Suprapubic skin (tissue), 4 donors: ENCODE data around the gene SPRED3. TPM values are rescaled to one million over a fixed set of nuclear protein-coding genes. Genes with fewer than 3 reads are reported as not detected.

Experiments used
- DNase-seq, 2 donors: peaks; one replicate each; pipeline ENCODE4 v3.0.0-alpha.2; 2019; ENCODE audit warnings: low spot score in 2 of 2
- H3K27ac ChIP-seq: fragments of 200-600 bp; sonication (generic); one replicate; pipeline ENCODE4 v1.5.1; 2019
- H3K27me3 ChIP-seq: fragments of 200-600 bp; sonication (generic); one replicate; pipeline ENCODE4 v1.5.1; 2019
- H3K36me3 ChIP-seq: fragments of 200-600 bp; sonication (generic); one replicate; pipeline ENCODE4 v1.5.1; 2019
- H3K4me1 ChIP-seq: fragments of 200-600 bp; sonication (generic); one replicate; pipeline ENCODE4 v1.5.1; 2019
- H3K4me3 ChIP-seq: fragments of 200-600 bp; sonication (generic); one replicate; pipeline ENCODE4 v1.5.1; 2019; ENCODE audit warnings: mild to moderate bottlenecking
- H3K9me3 ChIP-seq: fragments of 200-600 bp; sonication (generic); one replicate; pipeline ENCODE4 v1.5.1; 2019
- EP300 ChIP-seq: sonication (generic); formaldehyde crosslinking; IDR thresholded peaks from one replicate; pipeline ENCODE4 v1.6.1; 2017; ENCODE audit warnings: antibody characterized with exemption
- POLR2A ChIP-seq, 2 donors: fragments of 450-650 bp; IDR thresholded peaks; one replicate each; pipeline ENCODE4 v1.6.1; 2017; ENCODE audit warnings: antibody characterized with exemption in 2 of 2, mild to moderate bottlenecking in 2 of 2, moderate library complexity in 2 of 2
- POLR2AphosphoS5 ChIP-seq, 3 donors: sonication (generic); formaldehyde crosslinking; IDR thresholded peaks; one replicate each; pipeline ENCODE4 v1.6.1; 2017; ENCODE audit warnings: antibody characterized with exemption in 3 of 3
- WGBS: methylation state at CpG from one replicate; pipeline ENCODE4 v1.1.5; 2018; 5-methylcytosine and 5-hydroxymethylcytosine counted together
- total RNA-seq, 4 donors: library from RNA; depleted of rRNA; stranded (reverse); fragments of >200 nt; gene quantifications; one replicate each; pipeline ENCODE4 v1.1.0, GENCODE V29; 2016
- TF ChIP-seq, protein P1 (sequence below), 2 donors: fragments of 200-600 bp in 1 of 2; fragments of 450-650 bp in 1 of 2; sonication (generic) in 1 of 2; IDR thresholded peaks; one replicate each; pipeline ENCODE4 v1.5.1; 2016 to 2019; ENCODE audit warnings: antibody characterized with exemption in 2 of 2, mild to moderate bottlenecking in 1 of 2, moderate library complexity in 1 of 2

SPRED3 gene
- total RNA-seq, 4 donors from 2014 or later: 0.44 to 3.5 (median 1.2) TPM

DNA sequence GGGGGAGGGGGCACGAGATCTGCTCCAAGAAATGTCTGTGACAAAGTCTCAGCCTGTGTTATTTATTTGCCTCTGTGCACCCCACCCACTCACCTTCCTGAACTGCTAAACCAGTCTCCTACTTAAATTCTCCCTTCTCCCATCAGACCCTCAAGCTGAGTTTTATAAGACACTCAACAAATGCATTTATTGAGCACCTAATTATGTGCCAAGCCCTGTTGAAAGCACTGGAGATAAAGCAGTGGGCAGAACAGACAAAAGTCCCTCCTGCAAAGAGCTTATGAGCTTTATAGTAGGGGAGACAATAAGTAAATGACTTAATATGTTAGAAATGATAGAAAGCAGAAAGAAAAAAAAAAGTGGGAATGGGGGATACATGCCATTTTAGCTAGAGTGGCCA is 11.0 kb downstream of the SPRED3 start:
- Histone ChIP-seq H3K4me1 (peaks cover 37% of the 10 kb centered on the region), H3K4me3 (no peak overlapping the region), H3K9me3 (no peaks in the 10 kb centered on the region), H3K27me3 (peaks cover 36% of the 10 kb centered on the region), H3K27ac (no peak overlapping the region), H3K36me3 (no peaks in the 10 kb centered on the region)
- TF ChIP-seq POLR2A (IDR thresholded peaks at IDR 0.05) (no peak), POLR2AphosphoS5 (IDR thresholded peaks at IDR 0.05) (no peak), EP300 (no peak)
- TF ChIP-seq, protein P1, sequence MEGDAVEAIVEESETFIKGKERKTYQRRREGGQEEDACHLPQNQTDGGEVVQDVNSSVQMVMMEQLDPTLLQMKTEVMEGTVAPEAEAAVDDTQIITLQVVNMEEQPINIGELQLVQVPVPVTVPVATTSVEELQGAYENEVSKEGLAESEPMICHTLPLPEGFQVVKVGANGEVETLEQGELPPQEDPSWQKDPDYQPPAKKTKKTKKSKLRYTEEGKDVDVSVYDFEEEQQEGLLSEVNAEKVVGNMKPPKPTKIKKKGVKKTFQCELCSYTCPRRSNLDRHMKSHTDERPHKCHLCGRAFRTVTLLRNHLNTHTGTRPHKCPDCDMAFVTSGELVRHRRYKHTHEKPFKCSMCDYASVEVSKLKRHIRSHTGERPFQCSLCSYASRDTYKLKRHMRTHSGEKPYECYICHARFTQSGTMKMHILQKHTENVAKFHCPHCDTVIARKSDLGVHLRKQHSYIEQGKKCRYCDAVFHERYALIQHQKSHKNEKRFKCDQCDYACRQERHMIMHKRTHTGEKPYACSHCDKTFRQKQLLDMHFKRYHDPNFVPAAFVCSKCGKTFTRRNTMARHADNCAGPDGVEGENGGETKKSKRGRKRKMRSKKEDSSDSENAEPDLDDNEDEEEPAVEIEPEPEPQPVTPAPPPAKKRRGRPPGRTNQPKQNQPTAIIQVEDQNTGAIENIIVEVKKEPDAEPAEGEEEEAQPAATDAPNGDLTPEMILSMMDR (IDR thresholded peaks at IDR 0.05): no peak
- WGBS: 56% methylated on average over 1 of the region's 1 CpG
- no peak for DNase-seq

DNA sequence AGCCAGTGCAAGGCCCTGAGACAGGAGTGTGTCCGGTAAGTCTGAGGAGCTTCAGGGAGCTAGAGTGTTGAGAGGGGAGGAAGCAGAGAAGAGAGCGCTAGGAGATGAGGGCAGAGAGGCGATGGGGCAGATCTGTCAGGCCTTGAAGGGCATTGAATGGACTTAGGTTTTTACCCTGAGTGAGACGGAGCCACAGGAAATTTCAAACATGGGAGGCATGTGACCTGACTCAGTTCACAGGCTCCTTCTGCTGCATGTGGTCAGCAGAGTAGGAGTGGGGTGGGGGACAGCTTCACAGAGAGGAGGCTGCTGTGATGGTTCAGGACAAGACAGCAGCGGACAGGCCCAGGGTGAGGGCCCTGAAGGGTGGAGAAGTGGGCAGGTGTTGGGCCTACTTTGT is 11.9 kb downstream of the SPRED3 start:
- no peak overlapping the region for H3K4me3 ChIP-seq
- TF ChIP-seq, protein P1 (IDR thresholded peaks at IDR 0.05): no peak
- TF ChIP-seq POLR2A (IDR thresholded peaks at IDR 0.05): no peak
- TF ChIP-seq EP300: no peak
- no peak for TF ChIP-seq POLR2AphosphoS5 (IDR thresholded peaks at IDR 0.05)
- peaks cover 32% of the 10 kb centered on the region for H3K27me3 ChIP-seq
- DNase-seq: no peak
- no peak overlapping the region for H3K27ac ChIP-seq
- peaks cover 29% of the 10 kb centered on the region for H3K4me1 ChIP-seq
- no peaks in the 10 kb centered on the region for H3K9me3 ChIP-seq
- 75% methylated on average over 5 of the region's 5 CpGs for WGBS
- H3K36me3 ChIP-seq: peaks cover 6% of the 10 kb centered on the region

DNA sequence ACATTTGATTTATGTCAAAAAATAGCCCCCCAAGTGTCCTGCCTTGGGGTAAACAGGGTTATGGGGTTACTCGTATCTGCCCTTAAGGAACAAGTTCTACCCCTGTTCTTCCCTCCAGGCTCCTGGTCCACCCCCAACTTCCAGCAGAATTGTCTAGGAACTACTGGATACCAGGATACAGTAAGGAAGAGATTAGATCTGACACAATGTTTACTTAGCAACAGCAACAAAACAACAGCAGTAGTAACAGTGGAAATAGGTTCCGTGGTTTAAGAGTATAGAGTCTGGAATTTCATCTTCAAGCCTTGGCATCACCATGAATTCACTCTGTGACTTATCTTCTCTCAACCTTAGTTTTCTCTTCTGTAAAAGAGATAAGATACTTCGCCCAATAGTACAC is 12.7 kb downstream of the SPRED3 start:
- no peaks in the 10 kb centered on the region for H3K9me3 ChIP-seq
- H3K36me3 ChIP-seq: peaks cover 14% of the 10 kb centered on the region
- no peak for DNase-seq
- H3K27me3 ChIP-seq: peaks cover 24% of the 10 kb centered on the region
- TF ChIP-seq, protein P1 (IDR thresholded peaks at IDR 0.05): no peak
- TF ChIP-seq POLR2A (IDR thresholded peaks at IDR 0.05) (no peak), EP300 (no peak), POLR2AphosphoS5 (IDR thresholded peaks at IDR 0.05) (no peak)
- WGBS: 55% methylated on average over 3 of the region's 3 CpGs
- H3K4me3 ChIP-seq: no peak overlapping the region
- peaks cover 21% of the 10 kb centered on the region for H3K4me1 ChIP-seq
- H3K27ac ChIP-seq: no peak overlapping the region

DNA sequence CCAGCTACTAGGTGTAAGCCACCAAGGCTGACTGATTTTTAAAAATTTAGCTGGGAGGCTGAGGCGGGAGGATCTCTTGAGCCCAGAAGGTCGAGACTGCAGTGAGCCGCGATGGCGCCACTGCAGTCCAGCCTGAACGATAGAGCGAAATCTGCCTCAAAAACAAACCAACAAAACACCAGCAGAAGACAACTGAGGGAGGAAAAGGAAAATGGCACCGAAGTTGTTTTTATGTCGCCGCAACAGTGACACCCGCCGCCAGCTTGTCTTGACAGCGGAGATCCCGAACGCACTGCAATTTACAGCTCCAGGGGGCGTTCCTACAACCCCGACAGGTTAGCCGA is 14.1 kb downstream of the SPRED3 start:
- TF ChIP-seq POLR2AphosphoS5 (IDR thresholded peaks at IDR 0.05) (peak in 1 of 3 donors; percentile 21), EP300 (no peak)
- Histone ChIP-seq H3K4me3 (peak overlapping the region; percentile 85), H3K27me3 (peaks cover 17% of the 10 kb centered on the region), H3K36me3 (peaks cover 26% of the 10 kb centered on the region), H3K9me3 (no peaks in the 10 kb centered on the region), H3K27ac (peak overlapping the region; percentile 86), H3K4me1 (peaks cover 18% of the 10 kb centered on the region)
- WGBS: 4% methylated on average over 15 of the region's 18 CpGs
- DNase-seq: no peak

DNA sequence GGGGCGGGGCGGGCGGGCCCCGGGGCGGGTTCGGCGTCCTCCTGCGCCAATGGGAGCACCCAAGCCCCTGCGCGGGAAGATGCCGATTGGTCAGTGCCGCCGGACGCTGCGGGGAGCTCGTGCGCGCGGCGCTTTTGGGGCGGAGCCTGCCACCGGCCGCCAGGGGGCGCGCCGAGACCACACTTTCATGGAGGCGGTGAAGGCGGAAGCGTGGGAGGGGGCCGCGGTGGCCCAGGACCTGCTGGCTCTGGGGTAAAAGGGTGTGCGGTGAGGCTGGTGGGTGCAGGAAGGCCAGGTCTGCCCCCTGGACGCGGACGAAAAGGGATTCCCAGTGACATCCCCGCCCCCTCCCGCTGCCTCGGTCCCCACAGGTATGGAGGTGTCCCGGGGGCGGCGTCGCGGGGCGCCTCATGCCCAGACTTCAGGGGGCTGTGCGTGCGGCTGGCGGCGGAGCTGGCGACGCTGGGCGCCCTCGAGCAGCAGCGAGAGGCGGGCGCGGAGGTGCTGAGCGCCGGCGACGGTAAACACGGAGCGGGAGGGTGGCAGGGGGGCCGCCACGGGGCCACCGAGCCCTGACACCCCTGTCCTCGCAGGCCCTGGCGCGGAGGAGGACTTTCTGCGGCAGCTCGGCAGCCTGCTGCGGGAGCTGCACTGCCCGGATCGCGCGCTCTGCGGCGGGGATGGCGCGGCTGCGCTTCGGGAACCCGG is 14.6 kb downstream of the SPRED3 start, which contains the start of gene FAM98C:
Gene FAM98C, plus strand, starts transcription at position 127 of the 708 bp plus-strand sequence. Its CDS starts 61 bp downstream, at position 188.
- Histone ChIP-seq H3K27ac (peak within 1 kb of the TSS; percentile 86), H3K27me3 (peaks cover 17% of the 10 kb centered on the region), H3K4me3 (peak within 1 kb of the TSS; percentile 85), H3K4me1 (peaks cover 18% of the 10 kb centered on the region), H3K9me3 (no peaks in the 10 kb centered on the region), H3K36me3 (peaks cover 28% of the 10 kb centered on the region)
- DNase-seq: peak; percentile 97
- no peak for TF ChIP-seq EP300
- TF ChIP-seq, protein P1 (IDR thresholded peaks at IDR 0.05): peak; percentile 94 to 97
- no peak for TF ChIP-seq POLR2A (IDR thresholded peaks at IDR 0.05)
- no peak for TF ChIP-seq POLR2AphosphoS5 (IDR thresholded peaks at IDR 0.05)
- WGBS: 1% methylated on average over 20 of the region's 82 CpGs
